ENCODE results near the gene LIME1.

- TF ChIP-seq POLR2A (IDR thresholded peaks at IDR 0.05): no peak
- TF ChIP-seq CTCF (IDR thresholded peaks at IDR 0.05): no peak
- no peak for TF ChIP-seq EP300 (IDR thresholded peaks at IDR 0.05)
Observed at GRCh38 chr20:63739130-63740069, 2.9 kb downstream of the LIME1 start, which contains the start of gene SLC2A4RG.
